Heart left ventricle (tissue), 16 donors: Measurements from ENCODE around the gene CHP1. TPM values are rescaled to one million over a fixed set of nuclear protein-coding genes. Genes with fewer than 3 reads are reported as not detected.

Experiments used
- ATAC-seq, 4 donors: fragments of 200-7000 bp; cut with Tn5 transposase; one replicate each; pipeline ENCODE4 v1.9.1; 2020 to 2022; ENCODE audit warnings: moderate library complexity in 4 of 4, mild to moderate bottlenecking in 3 of 4, moderate number of reproducible peaks in 1 of 4
- DNase-seq, 5 donors: peaks; one replicate each; pipeline ENCODE4 v3.0.0-alpha.2; 2020
- H3K27ac ChIP-seq, 12 donors: fragments of 200-600 bp; sonication (generic) in 4 of 12; one replicate each; pipeline versions ENCODE4 v1.5.0 to v1.8.0; 2016 to 2022; ENCODE audit warnings: mild to moderate bottlenecking in 2 of 12
- H3K27me3 ChIP-seq, 9 donors: fragments of 200-600 bp; sonication (generic) in 2 of 9; one replicate each; pipeline versions ENCODE4 v1.5.1 to v1.8.0; 2016 to 2022; ENCODE audit warnings: mild to moderate bottlenecking in 3 of 9
- H3K36me3 ChIP-seq, 9 donors: fragments of 200-600 bp; sonication (generic) in 2 of 9; one replicate each; pipeline versions ENCODE4 v1.5.0 to v1.8.0; 2018 to 2022; ENCODE audit warnings: mild to moderate bottlenecking in 2 of 9
- H3K4me1 ChIP-seq, 12 donors: fragments of 200-600 bp; sonication (generic) in 4 of 12; one replicate each; pipeline versions ENCODE4 v1.5.0 to v1.8.0; 2016 to 2022; ENCODE audit warnings: mild to moderate bottlenecking in 3 of 12
- H3K4me3 ChIP-seq, 12 donors: fragments of 200-600 bp; sonication (generic) in 4 of 12; one replicate each; pipeline versions ENCODE4 v1.5.0 to v1.8.0; 2017 to 2022; ENCODE audit warnings: mild to moderate bottlenecking in 9 of 12, moderate library complexity in 4 of 12
- H3K9me3 ChIP-seq, 12 donors: fragments of 200-600 bp; sonication (generic) in 4 of 12; one replicate each; pipeline versions ENCODE4 v1.5.0 to v1.8.0; 2016 to 2022; ENCODE audit warnings: mild to moderate bottlenecking in 1 of 12
- CTCF ChIP-seq, 12 donors: fragments of 200-600 bp; sonication (generic) in 4 of 12; IDR thresholded peaks; one replicate each; pipeline versions ENCODE4 v1.5.0 to v1.8.0; 2018 to 2022; ENCODE audit warnings: antibody characterized with exemption in 12 of 12, mild to moderate bottlenecking in 5 of 12
- POLR2A ChIP-seq, 2 donors: fragments of 450-650 bp; IDR thresholded peaks; one replicate each; pipeline ENCODE4 v1.6.1; 2017; ENCODE audit warnings: antibody characterized with exemption in 2 of 2, mild to moderate bottlenecking in 2 of 2, moderate library complexity in 2 of 2
- WGBS, 4 donors: extraction: QIAGEN DNeasy Blood & Tissue Kit in 2 of 4; methylation state at CpG; one replicate each; pipeline versions ENCODE4 v1.1.5 to v1.1.7; 2013 to 2018; 5-methylcytosine and 5-hydroxymethylcytosine counted together
- intact Hi-C, 10 donors: fragments of 100-400 bp; cut with DNase I; formaldehyde crosslinking; loops; one replicate each; pipeline versions ENCODE4 v1.11.1 to v1.14.2; 2022
- polyA plus RNA-seq, 2 donors: library from polyadenylated mRNA; stranded (reverse); fragments of 200-250 nt; gene quantifications; one replicate each; pipeline ENCODE4 v1.2.3, GENCODE V29; 2013
- total RNA-seq, 9 donors: library from RNA; depleted of rRNA in 2 of 9; stranded (reverse); fragments of >200 nt in 2 of 9; fragmentation: NEBNext Ultra II Directional in 3 of 9; extraction: Animal tissue kit (Norgen Biotek cat#: 25700) in 3 of 9; gene quantifications; one replicate each; pipeline versions ENCODE4 v1.1.0 to v1.2.4, GENCODE V29; 2016 to 2023
- donor health status: ischemic (EF 13 %, LVEDD 7.1; RV severe dilation, severe dysfunction).
- donor health status: healthy with polysubstance abuse.
- donor health status: DM: no; HTN: yes; CAD: no.
- donor health status: DM: no; HTN: no; CAD: no.
- donor health status: ischemic (EF 25% LVEDD 6.9; RV normal size, moderate dysfunction).
- donor health status: ischemic (EF 25% LVEDD 5.7; RV mildly dilated, moderate dysfunction).
- donor health status: healthy.
- donor health status: DM: yes; HTN: yes; CAD: no.
- donor health status: ischemic (EF 35%, LVEDD 5.7; RV mildly dilated, moderate dysfunction).
- donor health status: nonischemic (EF 11% LVEDD 7.7; RV severe dilation, severe dysfunction).
- donor health status: DM: yes; HTN: yes; CAD: no.
- donor health status: PGD.
- donor health status: ischemic (EF 29% LVEDD 5.4; RV normal size, mild dysfunction).
- donor health status: nonischemic (EF 23%, LVEDD 6.1; RV moderate dilation, normal function).

Gene CHP1
- total and polyA plus RNA-seq, 11 donors = 35.5 to 232 (median 119) TPM

GRCh38 chr15:41207687-41208448, 23.2 kb upstream of the CHP1 start:
- Histone ChIP-seq H3K27ac (no peak overlapping the region), H3K4me1 (no peaks in the 10 kb centered on the region), H3K4me3 (no peak overlapping the region), H3K27me3 (peaks cover 0 to 14% (median 0%) of the 10 kb centered on the region in 9 donors), H3K36me3 (no peaks in the 10 kb centered on the region), H3K9me3 (no peaks in the 10 kb centered on the region)
- WGBS, 4 donors = 82 to 90% (median 87%) methylated on average over 5 of the region's 5 CpGs
- intact Hi-C loops = no loop called here
- no peak for DNase-seq
- ATAC-seq = no peak
- TF ChIP-seq CTCF (IDR thresholded peaks at IDR 0.05) (no peak), POLR2A (IDR thresholded peaks at IDR 0.05) (no peak)

GRCh38 chr15:41215708-41216107, 15.4 kb upstream of the CHP1 start:
- DNase-seq (no peak), ATAC-seq (no peak)
- no peaks in the 10 kb centered on the region for H3K9me3 ChIP-seq
- H3K27ac ChIP-seq = no peak overlapping the region
- peaks cover 0 to 24% (median 3%) of the 10 kb centered on the region in 9 donors for H3K27me3 ChIP-seq
- 73 to 83% (median 79%) methylated on average over 2 of the region's 2 CpGs for WGBS, 4 donors
- intact Hi-C loops = no loop called here
- H3K4me3 ChIP-seq = no peak overlapping the region
- TF ChIP-seq CTCF (IDR thresholded peaks at IDR 0.05) (no peak), POLR2A (IDR thresholded peaks at IDR 0.05) (no peak)
- H3K4me1 ChIP-seq = no peaks in the 10 kb centered on the region
- no peaks in the 10 kb centered on the region for H3K36me3 ChIP-seq

GRCh38 chr15:41218851-41219250, 12.2 kb upstream of the CHP1 start:
- TF ChIP-seq CTCF (IDR thresholded peaks at IDR 0.05) = no peak
- no peak for TF ChIP-seq POLR2A (IDR thresholded peaks at IDR 0.05)
- intact Hi-C loops = no loop called here
- Histone ChIP-seq H3K4me3 (no peak overlapping the region), H3K36me3 (no peaks in the 10 kb centered on the region), H3K27me3 (peaks cover 0 to 30% (median 3%) of the 10 kb centered on the region in 9 donors), H3K4me1 (no peaks in the 10 kb centered on the region), H3K9me3 (no peaks in the 10 kb centered on the region), H3K27ac (no peak overlapping the region)
- DNase-seq (no peak), ATAC-seq (no peak)
- 44 to 61% (median 60%) methylated on average over 1 of the region's 1 CpG for WGBS, 4 donors

- ATAC-seq = no peak
- Histone ChIP-seq H3K27ac (no peak overlapping the region), H3K4me1 (no peaks in the 10 kb centered on the region), H3K9me3 (no peaks in the 10 kb centered on the region), H3K27me3 (peaks cover 0 to 30% (median 3%) of the 10 kb centered on the region in 9 donors), H3K36me3 (no peaks in the 10 kb centered on the region), H3K4me3 (no peak overlapping the region)
- intact Hi-C loops = no loop called here
- no peak for DNase-seq
- TF ChIP-seq CTCF (IDR thresholded peaks at IDR 0.05) = no peak
- no peak for TF ChIP-seq POLR2A (IDR thresholded peaks at IDR 0.05)
- 49 to 58% (median 52%) methylated on average over 3 of the region's 3 CpGs for WGBS, 4 donors
Observed at GRCh38 chr15:41219381-41219780, 11.7 kb upstream of the CHP1 start.
